GM12874 (cell line): ENCODE data around the gene C1QB.

ENCODE experiments used
- TF ChIP-seq, protein P1 (sequence below): IDR thresholded peaks from 2 replicates; pipeline ENCODE4 v1.5.1; 2011; ENCODE audit warnings: low read depth, mild to moderate bottlenecking, control low read depth, low read length, moderate library complexity; ENCODE audit not compliant: insufficient read depth

C1QB gene

DNA sequence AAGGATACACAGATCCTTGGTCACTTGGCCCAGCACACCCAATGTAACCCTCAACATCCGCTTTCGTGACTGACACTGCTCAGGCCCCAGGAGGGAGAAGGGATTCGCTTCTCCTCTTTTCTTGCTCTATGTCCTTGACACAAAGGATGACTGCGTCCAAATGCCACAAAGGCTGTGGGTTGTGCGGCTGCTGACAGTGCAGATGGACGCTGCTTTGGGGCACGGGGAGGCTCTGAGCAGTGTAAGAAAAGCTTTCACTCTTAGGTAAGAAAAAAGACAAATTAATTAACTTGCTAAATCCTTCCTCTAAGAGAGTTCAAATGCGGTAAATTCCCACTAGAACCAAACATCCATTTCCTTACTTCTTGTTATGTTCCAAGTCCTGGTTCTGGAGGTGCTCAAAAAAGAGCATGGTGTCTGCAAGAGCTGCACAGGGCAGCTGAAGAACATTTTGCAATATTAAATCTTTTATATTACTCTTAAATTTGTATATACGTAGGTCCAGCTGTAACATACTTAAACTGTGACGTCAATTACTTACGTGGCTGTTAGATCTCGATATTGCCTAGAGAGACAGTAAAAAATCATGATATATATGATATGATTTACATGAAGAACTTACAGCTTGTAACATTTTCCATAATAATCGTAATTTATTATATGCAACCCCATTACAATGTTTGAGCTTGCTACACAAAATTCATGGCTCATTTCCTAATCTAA lies 38.2 kb downstream of the C1QB start:
- TF ChIP-seq, protein P1, sequence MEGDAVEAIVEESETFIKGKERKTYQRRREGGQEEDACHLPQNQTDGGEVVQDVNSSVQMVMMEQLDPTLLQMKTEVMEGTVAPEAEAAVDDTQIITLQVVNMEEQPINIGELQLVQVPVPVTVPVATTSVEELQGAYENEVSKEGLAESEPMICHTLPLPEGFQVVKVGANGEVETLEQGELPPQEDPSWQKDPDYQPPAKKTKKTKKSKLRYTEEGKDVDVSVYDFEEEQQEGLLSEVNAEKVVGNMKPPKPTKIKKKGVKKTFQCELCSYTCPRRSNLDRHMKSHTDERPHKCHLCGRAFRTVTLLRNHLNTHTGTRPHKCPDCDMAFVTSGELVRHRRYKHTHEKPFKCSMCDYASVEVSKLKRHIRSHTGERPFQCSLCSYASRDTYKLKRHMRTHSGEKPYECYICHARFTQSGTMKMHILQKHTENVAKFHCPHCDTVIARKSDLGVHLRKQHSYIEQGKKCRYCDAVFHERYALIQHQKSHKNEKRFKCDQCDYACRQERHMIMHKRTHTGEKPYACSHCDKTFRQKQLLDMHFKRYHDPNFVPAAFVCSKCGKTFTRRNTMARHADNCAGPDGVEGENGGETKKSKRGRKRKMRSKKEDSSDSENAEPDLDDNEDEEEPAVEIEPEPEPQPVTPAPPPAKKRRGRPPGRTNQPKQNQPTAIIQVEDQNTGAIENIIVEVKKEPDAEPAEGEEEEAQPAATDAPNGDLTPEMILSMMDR: no peak

DNA sequence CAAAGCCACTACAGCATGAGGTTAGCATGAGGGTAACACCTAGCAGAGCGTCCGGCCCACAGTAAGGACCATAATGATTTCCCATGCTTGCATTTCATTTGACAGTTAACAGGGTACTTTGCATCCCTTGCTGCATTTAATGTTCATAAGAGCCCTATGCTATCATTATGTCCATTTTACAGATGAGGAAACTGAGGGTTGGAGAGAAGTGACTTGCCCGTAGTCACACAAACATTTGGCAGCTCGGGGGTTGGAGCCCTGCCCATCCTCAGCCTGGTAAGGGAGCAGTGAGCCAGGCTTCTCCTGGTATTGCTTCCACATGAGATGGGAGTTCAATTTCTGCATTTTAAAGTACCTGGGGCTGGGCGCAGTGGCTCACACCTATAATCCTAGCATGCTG lies 41.1 kb downstream of the C1QB start:
- TF ChIP-seq, protein P1: no peak

DNA sequence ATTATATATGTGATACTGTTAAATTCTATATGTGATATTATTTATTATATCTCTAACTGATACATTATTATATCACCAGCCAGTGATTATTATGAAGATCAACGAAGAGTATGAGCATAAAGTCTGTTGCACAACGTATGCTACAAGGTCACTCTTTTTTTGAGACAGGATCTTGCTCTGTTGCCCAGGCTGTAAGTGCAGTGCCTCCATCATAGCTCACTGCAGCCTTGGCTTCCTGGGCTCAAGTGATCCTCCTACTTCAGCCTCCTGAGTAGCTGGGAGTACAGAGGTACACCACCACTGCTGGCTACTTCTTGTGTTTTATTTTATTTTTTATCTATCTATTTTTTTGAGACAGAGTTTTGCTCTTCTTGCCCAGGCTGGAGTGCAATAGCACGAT lies 43.6 kb downstream of the C1QB start:
- TF ChIP-seq, protein P1: no peak

DNA sequence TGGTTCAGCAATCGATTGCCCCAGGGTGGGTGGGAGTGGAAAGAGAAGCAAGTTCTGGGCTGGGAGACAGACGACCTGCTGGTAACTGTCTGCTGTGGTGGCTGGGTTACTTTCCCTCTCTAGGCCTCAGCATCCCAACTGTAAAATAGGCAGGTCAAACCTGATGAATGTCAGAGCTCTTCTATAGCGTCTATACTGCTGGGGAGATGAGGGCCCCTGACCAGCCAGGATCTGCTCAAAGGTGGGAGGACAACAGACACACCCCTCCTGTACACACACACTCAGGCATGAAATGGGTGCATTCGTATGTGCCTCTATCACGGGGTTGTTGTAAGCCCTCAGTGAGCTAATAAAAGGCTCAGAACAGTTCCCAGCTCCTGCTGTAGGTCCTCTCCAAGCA lies 44.9 kb downstream of the C1QB start:
- TF ChIP-seq, protein P1: no peak

DNA sequence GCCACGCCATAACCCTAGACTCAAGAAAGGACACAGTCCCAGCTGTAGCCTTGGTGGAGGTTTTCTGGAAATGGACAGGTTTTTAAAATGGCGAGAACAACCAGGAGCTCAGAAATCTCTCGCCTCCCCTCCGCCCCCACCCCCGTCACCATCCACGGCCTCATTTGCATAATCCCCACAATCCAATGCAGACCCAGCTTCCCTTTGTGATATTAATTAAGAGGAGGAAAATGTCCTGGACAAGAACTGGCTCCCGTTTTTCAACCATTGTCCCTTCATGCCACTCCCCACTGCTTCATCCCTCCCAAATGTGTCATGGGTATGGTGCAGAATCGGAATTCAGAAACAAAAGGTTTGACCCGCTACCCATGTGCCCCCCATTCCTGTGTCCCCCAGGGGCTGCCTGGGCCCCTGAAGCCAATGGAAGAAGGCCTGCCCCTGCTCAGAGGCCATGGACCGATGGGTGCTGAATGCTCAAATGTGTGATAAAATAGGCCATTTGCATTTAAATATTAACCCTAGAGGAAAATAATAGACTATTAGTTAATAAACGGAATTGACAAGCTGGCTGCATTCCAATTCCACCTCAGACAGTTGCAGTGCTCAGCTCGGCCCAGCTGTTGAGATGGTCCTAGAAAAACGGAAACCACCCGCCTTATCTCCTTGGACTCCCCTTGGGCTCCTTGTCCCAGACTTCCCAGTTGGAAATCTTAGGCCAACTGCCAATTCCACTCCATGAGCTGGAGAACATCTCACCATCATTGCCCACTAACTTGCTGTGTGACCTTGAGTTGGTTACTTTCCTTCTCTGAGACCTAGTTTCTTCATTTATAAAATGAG lies 46.9 kb downstream of the C1QB start:
- TF ChIP-seq, protein P1: no peak

DNA sequence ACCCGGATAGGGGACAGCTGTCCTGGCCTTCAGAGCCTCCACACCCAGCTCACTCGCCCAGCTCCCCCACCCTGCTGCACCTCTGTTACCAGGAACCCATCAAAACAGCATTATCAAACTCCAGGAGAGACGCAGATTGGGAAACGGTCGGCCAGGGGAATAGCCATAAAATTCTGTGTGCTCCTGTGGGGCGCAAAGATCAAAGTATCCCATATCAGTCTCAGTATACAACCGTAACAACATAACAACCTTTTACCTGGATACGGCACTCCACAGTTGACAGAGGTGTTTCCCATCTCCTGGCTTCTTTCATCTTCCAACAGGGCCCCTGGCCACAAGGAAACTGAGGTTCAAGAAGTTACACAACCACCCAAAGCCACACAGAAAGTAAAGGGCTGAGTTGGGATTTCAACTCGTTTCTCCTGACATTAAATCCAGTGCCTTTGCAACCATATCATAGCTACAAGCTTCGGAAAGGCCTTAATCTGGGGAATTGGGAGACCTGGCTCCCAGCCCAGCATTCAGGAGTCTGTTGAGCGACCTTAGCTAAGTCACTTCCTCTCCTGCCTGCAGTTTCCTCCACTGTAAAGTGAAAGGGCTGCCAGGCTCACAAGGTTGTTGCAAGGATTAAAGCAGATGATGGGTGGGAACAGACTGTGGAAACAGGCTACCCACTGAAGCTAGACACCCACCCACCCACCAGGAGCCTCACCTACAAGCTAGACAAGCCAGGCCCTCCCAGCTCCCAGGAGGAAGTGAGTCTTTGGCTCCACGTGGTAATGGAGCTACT lies 49.5 kb downstream of the C1QB start:
- TF ChIP-seq, protein P1: no peak
